GM13977 (cell line): ENCODE measurements around the gene DNAJB4.

Experiments used
- DNase-seq: peaks from one replicate; pipeline ENCODE4 v3.0.0; 2012; ENCODE audit warnings: low spot score
- CTCF ChIP-seq: IDR thresholded peaks from 2 replicates; pipeline ENCODE4 v1.5.1; 2012; ENCODE audit warnings: mild to moderate bottlenecking, control low read depth; ENCODE audit not compliant: insufficient read depth; ENCODE audit errors: extremely low read depth, missing control alignments
- in situ Hi-C: fragments of 300-500 bp; cut with MboI; formaldehyde crosslinking; loops from one replicate; pipeline ENCODE4 v1.12.0; 2022; ENCODE audit warnings: low sequenced_read_pairs, low pct_unique_long_range_greater_than_20kb, mixed read lengths, inconsistent platforms; ENCODE audit not compliant: unreplicated experiment

The DNAJB4 gene

GRCh38 chr1:78033797-78034172 lies 29.0 kb downstream of the DNAJB4 start:
- no peak for TF ChIP-seq CTCF
- in situ Hi-C loops = no loop called here
- DNase-seq = no peak

GRCh38 chr1:78035121-78035520 lies 30.4 kb downstream of the DNAJB4 start:
- no peak for TF ChIP-seq CTCF
- no peak for DNase-seq
- in situ Hi-C loops = no loop called here

GRCh38 chr1:78036450-78036849 lies 31.7 kb downstream of the DNAJB4 start:
- TF ChIP-seq CTCF = no peak
- DNase-seq = no peak
- in situ Hi-C loops = no loop called here

GRCh38 chr1:78038071-78038470 lies 33.3 kb downstream of the DNAJB4 start:
- TF ChIP-seq CTCF = no peak
- DNase-seq = no peak
- in situ Hi-C loops = no loop called here

GRCh38 chr1:78038491-78038939 lies 33.8 kb downstream of the DNAJB4 start:
- in situ Hi-C loops = no loop called here
- TF ChIP-seq CTCF = no peak
- DNase-seq = no peak

- in situ Hi-C loops = no loop called here
- TF ChIP-seq CTCF = no peak
- DNase-seq = no peak
Observed at GRCh38 chr1:78040484-78041089, 35.8 kb downstream of the DNAJB4 start.

- DNase-seq = no peak
- in situ Hi-C loops = no loop called here
- no peak for TF ChIP-seq CTCF
Observed at GRCh38 chr1:78043436-78043835, 38.7 kb downstream of the DNAJB4 start.
